Memory B cell (primary cell): Measurements from ENCODE around the gene LRTM1.

Experiments
- ATAC-seq: fragments of 150-1000 bp; cut with Tn5 transposase; 2 replicates; pipeline ENCODE4 v1.10.0; 2021; ENCODE audit warnings: low read depth, mild to moderate bottlenecking, moderate library complexity
- DNase-seq, 2 donors: peaks; one replicate each; pipeline ENCODE4 v3.0.0; 2022; ENCODE audit warnings: low spot score in 2 of 2
- H3K27ac Mint-ChIP-seq: one replicate; pipeline ENCODE4 v1.8.0; 2022; ENCODE audit warnings: mild to moderate bottlenecking, moderate library complexity, mixed read lengths
- H3K27me3 Mint-ChIP-seq: one replicate; pipeline ENCODE4 v1.8.0; 2022; ENCODE audit warnings: mixed read lengths
- H3K36me3 Mint-ChIP-seq: one replicate; pipeline ENCODE4 v1.8.0; 2022; ENCODE audit warnings: mild to moderate bottlenecking, mixed read lengths
- H3K4me1 Mint-ChIP-seq: one replicate; pipeline ENCODE4 v1.8.0; 2022; ENCODE audit warnings: mixed read lengths
- H3K4me3 Mint-ChIP-seq: one replicate; pipeline ENCODE4 v1.8.0; 2022; ENCODE audit warnings: mild to moderate bottlenecking, moderate library complexity, mixed read lengths
- H3K9me3 Mint-ChIP-seq: one replicate; pipeline ENCODE4 v1.8.0; 2022; ENCODE audit warnings: mixed read lengths

The LRTM1 gene

GRCh38 chr3:54895613-54896012, 32.2 kb downstream of the LRTM1 start:
- Mint-ChIP-seq H3K4me3 (no peak overlapping the region), H3K27ac (no peak overlapping the region), H3K4me1 (no peaks in the 10 kb centered on the region), H3K27me3 (no peaks in the 10 kb centered on the region), H3K9me3 (no peaks in the 10 kb centered on the region), H3K36me3 (no peaks in the 10 kb centered on the region)
- ATAC-seq (no peak), DNase-seq (no peak)

GRCh38 chr3:54892168-54892567, 35.7 kb downstream of the LRTM1 start:
- ATAC-seq (no peak), DNase-seq (no peak)
- Mint-ChIP-seq H3K4me3 (no peak overlapping the region), H3K36me3 (no peaks in the 10 kb centered on the region), H3K27me3 (no peaks in the 10 kb centered on the region), H3K4me1 (no peaks in the 10 kb centered on the region), H3K27ac (no peak overlapping the region), H3K9me3 (peaks cover 1% of the 10 kb centered on the region)

- ATAC-seq: no peak
- Mint-ChIP-seq H3K4me3 (no peak overlapping the region), H3K36me3 (no peaks in the 10 kb centered on the region), H3K4me1 (no peaks in the 10 kb centered on the region), H3K27ac (no peak overlapping the region), H3K27me3 (no peaks in the 10 kb centered on the region), H3K9me3 (peaks cover 1% of the 10 kb centered on the region)
- no peak for DNase-seq
Measured at GRCh38 chr3:54891540-54891897, 36.3 kb downstream of the LRTM1 start.

GRCh38 chr3:54889731-54890130, 38.1 kb downstream of the LRTM1 start:
- Mint-ChIP-seq H3K4me1 (no peaks in the 10 kb centered on the region), H3K9me3 (peaks cover 1% of the 10 kb centered on the region), H3K4me3 (no peak overlapping the region), H3K27me3 (no peaks in the 10 kb centered on the region), H3K27ac (no peak overlapping the region), H3K36me3 (no peaks in the 10 kb centered on the region)
- DNase-seq (no peak), ATAC-seq (no peak)

GRCh38 chr3:54888873-54889272, 39.0 kb downstream of the LRTM1 start:
- H3K4me3 Mint-ChIP-seq: no peak overlapping the region
- H3K27me3 Mint-ChIP-seq: no peaks in the 10 kb centered on the region
- peaks cover 1% of the 10 kb centered on the region for H3K9me3 Mint-ChIP-seq
- ATAC-seq: no peak
- H3K27ac Mint-ChIP-seq: no peak overlapping the region
- no peaks in the 10 kb centered on the region for H3K36me3 Mint-ChIP-seq
- DNase-seq: no peak
- no peaks in the 10 kb centered on the region for H3K4me1 Mint-ChIP-seq

GRCh38 chr3:54888162-54888561, 39.7 kb downstream of the LRTM1 start:
- H3K4me1 Mint-ChIP-seq: no peaks in the 10 kb centered on the region
- no peak for ATAC-seq
- no peaks in the 10 kb centered on the region for H3K27me3 Mint-ChIP-seq
- H3K9me3 Mint-ChIP-seq: peaks cover 2% of the 10 kb centered on the region
- DNase-seq: no peak
- no peak overlapping the region for H3K4me3 Mint-ChIP-seq
- H3K36me3 Mint-ChIP-seq: no peaks in the 10 kb centered on the region
- no peak overlapping the region for H3K27ac Mint-ChIP-seq

- no peaks in the 10 kb centered on the region for H3K27me3 Mint-ChIP-seq
- H3K27ac Mint-ChIP-seq: no peak overlapping the region
- no peak for ATAC-seq
- H3K4me1 Mint-ChIP-seq: no peaks in the 10 kb centered on the region
- no peak overlapping the region for H3K4me3 Mint-ChIP-seq
- no peaks in the 10 kb centered on the region for H3K36me3 Mint-ChIP-seq
- H3K9me3 Mint-ChIP-seq: peaks cover 1% of the 10 kb centered on the region
- DNase-seq: no peak
Measured at GRCh38 chr3:54882129-54882833, 45.6 kb downstream of the LRTM1 start.

GRCh38 chr3:54878145-54878544, 49.7 kb downstream of the LRTM1 start:
- no peaks in the 10 kb centered on the region for H3K36me3 Mint-ChIP-seq
- no peaks in the 10 kb centered on the region for H3K27me3 Mint-ChIP-seq
- H3K9me3 Mint-ChIP-seq: peaks cover under 1% of the 10 kb centered on the region
- no peaks in the 10 kb centered on the region for H3K4me1 Mint-ChIP-seq
- no peak overlapping the region for H3K4me3 Mint-ChIP-seq
- DNase-seq (no peak), ATAC-seq (no peak)
- no peak overlapping the region for H3K27ac Mint-ChIP-seq

- no peaks in the 10 kb centered on the region for H3K36me3 Mint-ChIP-seq
- no peaks in the 10 kb centered on the region for H3K27me3 Mint-ChIP-seq
- H3K4me3 Mint-ChIP-seq: no peak overlapping the region
- DNase-seq (no peak), ATAC-seq (no peak)
- no peak overlapping the region for H3K27ac Mint-ChIP-seq
- no peaks in the 10 kb centered on the region for H3K9me3 Mint-ChIP-seq
- H3K4me1 Mint-ChIP-seq: no peaks in the 10 kb centered on the region
Measured at GRCh38 chr3:54877730-54878129, 50.1 kb downstream of the LRTM1 start.

GRCh38 chr3:54876694-54877093, 51.2 kb downstream of the LRTM1 start:
- Mint-ChIP-seq H3K27me3 (no peaks in the 10 kb centered on the region), H3K27ac (no peak overlapping the region), H3K4me1 (no peaks in the 10 kb centered on the region), H3K36me3 (no peaks in the 10 kb centered on the region), H3K9me3 (no peaks in the 10 kb centered on the region), H3K4me3 (no peak overlapping the region)
- ATAC-seq: no peak
- no peak for DNase-seq

GRCh38 chr3:54875596-54876268, 52.1 kb downstream of the LRTM1 start:
- Mint-ChIP-seq H3K4me3 (no peak overlapping the region), H3K4me1 (no peaks in the 10 kb centered on the region), H3K27me3 (no peaks in the 10 kb centered on the region), H3K36me3 (no peaks in the 10 kb centered on the region), H3K27ac (no peak overlapping the region), H3K9me3 (no peaks in the 10 kb centered on the region)
- no peak for DNase-seq
- no peak for ATAC-seq

- no peak overlapping the region for H3K4me3 Mint-ChIP-seq
- no peaks in the 10 kb centered on the region for H3K4me1 Mint-ChIP-seq
Measured at GRCh38 chr3:54874816-54875556, 52.9 kb downstream of the LRTM1 start.

GRCh38 chr3:54873059-54874010, 54.5 kb downstream of the LRTM1 start:
- Mint-ChIP-seq H3K27me3 (no peaks in the 10 kb centered on the region), H3K36me3 (no peaks in the 10 kb centered on the region), H3K4me3 (no peak overlapping the region), H3K9me3 (no peaks in the 10 kb centered on the region), H3K27ac (no peak overlapping the region), H3K4me1 (no peaks in the 10 kb centered on the region)
- no peak for DNase-seq
- no peak for ATAC-seq

More at GRCh38 chr3:54874816-54875556, 52.9 kb downstream of the LRTM1 start:
- Mint-ChIP-seq H3K27me3 (no peaks in the 10 kb centered on the region), H3K9me3 (no peaks in the 10 kb centered on the region), H3K27ac (no peak overlapping the region), H3K36me3 (no peaks in the 10 kb centered on the region)
- DNase-seq (no peak), ATAC-seq (no peak)

GRCh38 chr3:54871867-54872266, 56.0 kb downstream of the LRTM1 start:
- H3K9me3 Mint-ChIP-seq: no peaks in the 10 kb centered on the region
- no peak overlapping the region for H3K27ac Mint-ChIP-seq
- no peak overlapping the region for H3K4me3 Mint-ChIP-seq
- no peaks in the 10 kb centered on the region for H3K4me1 Mint-ChIP-seq
- no peaks in the 10 kb centered on the region for H3K27me3 Mint-ChIP-seq
- ATAC-seq (no peak), DNase-seq (no peak)
- H3K36me3 Mint-ChIP-seq: no peaks in the 10 kb centered on the region
